Panc1 (cell line): ENCODE data around the gene GAL3ST2.

ENCODE experiments used
- CTCF ChIP-seq: fragments of 450-650 bp; IDR thresholded peaks from 2 replicates; pipeline ENCODE4 v1.5.1; 2017; ENCODE audit warnings: mild to moderate bottlenecking
- SIN3A ChIP-seq: IDR thresholded peaks from 2 replicates; pipeline ENCODE4 v1.6.1; 2012; ENCODE audit warnings: low read depth, mild to moderate bottlenecking, low read length, moderate library complexity, borderline replicate concordance; ENCODE audit not compliant: insufficient read depth

- no peak for TF ChIP-seq SIN3A
- TF ChIP-seq CTCF = no peak
Observed at GRCh38 chr2:241730671-241731293, 45.8 kb upstream of the GAL3ST2 start.
